Measurements from ENCODE around the gene NUTM2E. TPM values are rescaled to one million over a fixed set of nuclear protein-coding genes. Genes with fewer than 3 reads are reported as not detected.
"Not testable (repeated sequence)": the region's sequence is repeated elsewhere in the genome, so short reads cannot be mapped to it uniquely, and the experiment has no call there.

The NUTM2E gene
- total and polyA plus RNA-seq, 4 donors, result 0.31 to 1.1 (median 0.78) TPM

DNA sequence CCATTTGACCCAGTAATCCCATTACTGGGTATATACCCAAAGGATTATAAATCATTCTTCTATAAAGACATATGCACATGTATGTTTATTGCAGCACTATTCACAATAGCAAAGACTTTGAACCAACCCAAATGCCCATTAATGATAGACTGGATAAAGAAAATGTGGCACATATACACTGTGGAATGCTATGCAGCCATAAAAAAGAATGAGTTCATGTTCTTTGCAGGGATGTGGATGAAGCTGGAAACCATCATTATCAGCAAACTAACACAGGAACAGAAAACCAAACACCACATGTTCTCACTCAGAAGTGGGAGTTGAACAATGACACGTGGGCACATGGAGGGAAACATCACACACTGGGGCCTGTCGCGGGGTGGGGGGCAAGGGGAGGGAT lies 7.3 kb downstream of the NUTM2E start:
- not testable (repeated sequence) for H3K4me1 ChIP-seq (ENCODE audit: control insufficient read depth in 5 of 5, insufficient read depth in 5 of 5, low read length in 5 of 5); H3K27ac ChIP-seq (ENCODE audit: low read depth in 1 of 2, low read length in 1 of 2); H3K27me3 ChIP-seq (ENCODE audit: control insufficient read depth in 3 of 3, insufficient read depth in 3 of 3, low read length in 2 of 3); H3K4me3 ChIP-seq; H3K36me3 ChIP-seq (ENCODE audit: control insufficient read depth in 4 of 4, insufficient read depth in 4 of 4, low read length in 4 of 4); ATAC-seq (ENCODE audit: insufficient read depth, low FRiP score); DNase-seq; H3K9ac ChIP-seq (ENCODE audit: insufficient read depth in 1 of 2, low read length in 2 of 2); H3K9me3 ChIP-seq (ENCODE audit: control insufficient read depth in 4 of 4, insufficient read depth in 3 of 4, low read length in 3 of 4)
- WGBS, 2 donors, result 71 to 76% methylated on average over 3 of the region's 3 CpGs

DNA sequence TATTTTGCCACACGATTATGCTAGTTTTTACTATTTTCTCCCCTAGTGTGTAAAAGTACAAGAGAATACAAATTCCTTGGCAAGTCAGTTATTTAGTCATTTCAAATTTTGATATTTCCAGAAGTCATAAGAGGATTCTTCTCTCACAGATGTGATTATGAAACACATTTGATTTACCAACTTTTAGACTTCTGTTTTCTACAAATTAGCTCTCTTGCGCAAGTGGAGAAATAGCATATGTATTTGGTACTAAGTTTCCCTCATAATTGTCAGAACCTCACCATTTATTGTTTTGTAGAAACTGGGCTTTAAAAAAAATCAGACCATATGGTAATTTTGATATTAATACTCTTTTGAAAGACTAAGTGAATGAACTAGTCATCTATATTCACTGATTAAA lies 9.4 kb downstream of the NUTM2E start:
- not testable (repeated sequence) for ATAC-seq (ENCODE audit: insufficient read depth, low FRiP score)

DNA sequence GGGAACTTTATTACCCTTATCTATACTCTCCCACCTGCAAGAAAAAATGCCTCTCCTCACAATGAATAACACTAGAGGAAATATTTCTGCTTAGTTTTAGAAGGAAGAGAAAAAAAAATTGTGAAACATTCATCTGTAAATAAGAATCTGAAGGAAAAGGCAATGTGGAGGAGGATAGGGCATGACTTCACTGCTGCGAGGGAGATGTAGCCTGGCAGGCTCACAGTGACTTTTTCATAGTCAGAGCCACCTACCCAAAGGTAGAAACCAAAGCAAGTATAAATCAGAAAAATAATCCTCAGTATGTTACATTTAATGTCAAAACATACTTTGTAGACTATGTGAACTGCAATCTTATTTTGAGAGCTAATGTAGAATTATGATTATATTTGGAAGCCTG lies 10.4 kb downstream of the NUTM2E start:
- H3K36me3 ChIP-seq (ENCODE audit: control insufficient read depth in 4 of 4, insufficient read depth in 4 of 4, low read length in 4 of 4); H3K4me1 ChIP-seq (ENCODE audit: control insufficient read depth in 5 of 5, insufficient read depth in 5 of 5, low read length in 5 of 5): not testable (repeated sequence)

More for the DNA sequence above, 9.4 kb downstream of the NUTM2E start:
- H3K27ac ChIP-seq (ENCODE audit: low read depth in 1 of 2, low read length in 1 of 2); H3K9ac ChIP-seq (ENCODE audit: insufficient read depth in 1 of 2, low read length in 2 of 2); H3K36me3 ChIP-seq (ENCODE audit: control insufficient read depth in 4 of 4, insufficient read depth in 4 of 4, low read length in 4 of 4); H3K4me1 ChIP-seq (ENCODE audit: control insufficient read depth in 5 of 5, insufficient read depth in 5 of 5, low read length in 5 of 5); DNase-seq; H3K4me3 ChIP-seq; H3K9me3 ChIP-seq (ENCODE audit: control insufficient read depth in 4 of 4, insufficient read depth in 3 of 4, low read length in 3 of 4); H3K27me3 ChIP-seq (ENCODE audit: control insufficient read depth in 3 of 3, insufficient read depth in 3 of 3, low read length in 2 of 3): not testable (repeated sequence)
- whole genome bisulfite sequencing, 2 donors, result 39 to 100% methylated on average over 1 of the region's 2 CpGs

DNA sequence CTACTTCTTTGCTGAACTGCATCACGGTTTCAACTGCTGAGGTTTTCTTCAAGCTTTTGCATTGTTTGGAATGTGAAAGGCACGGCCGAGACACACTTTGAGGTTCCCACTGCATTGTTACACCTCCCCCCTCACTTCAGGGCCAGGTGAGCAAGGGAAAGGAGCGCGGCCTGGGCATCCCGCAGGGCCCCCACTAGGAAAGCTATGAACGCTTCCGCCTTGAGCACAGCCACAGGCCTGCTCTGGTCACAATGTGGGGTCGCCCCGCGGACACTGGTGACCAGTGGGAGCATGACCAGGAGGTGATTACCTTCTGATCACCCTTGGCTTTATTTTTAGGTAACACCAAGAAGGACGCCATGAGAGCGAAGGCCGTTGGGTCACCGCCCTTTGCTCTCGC lies 11.9 kb downstream of the NUTM2E start:
- H3K9me3 ChIP-seq (ENCODE audit: control insufficient read depth in 4 of 4, insufficient read depth in 3 of 4, low read length in 3 of 4); DNase-seq; H3K4me3 ChIP-seq; H3K27ac ChIP-seq (ENCODE audit: low read depth in 1 of 2, low read length in 1 of 2); H3K9ac ChIP-seq (ENCODE audit: insufficient read depth in 1 of 2, low read length in 2 of 2); H3K36me3 ChIP-seq (ENCODE audit: control insufficient read depth in 4 of 4, insufficient read depth in 4 of 4, low read length in 4 of 4); H3K27me3 ChIP-seq (ENCODE audit: control insufficient read depth in 3 of 3, insufficient read depth in 3 of 3, low read length in 2 of 3); ATAC-seq (ENCODE audit: insufficient read depth, low FRiP score); H3K4me1 ChIP-seq (ENCODE audit: control insufficient read depth in 5 of 5, insufficient read depth in 5 of 5, low read length in 5 of 5): not testable (repeated sequence)
- WGBS, 2 donors, result 83 to 91% methylated on average over 9 to 10 of the region's 16 CpGs

More for the DNA sequence above, 10.4 kb downstream of the NUTM2E start:
- not testable (repeated sequence) for H3K27ac ChIP-seq (ENCODE audit: low read depth in 1 of 2, low read length in 1 of 2); ATAC-seq (ENCODE audit: insufficient read depth, low FRiP score); DNase-seq; H3K9ac ChIP-seq (ENCODE audit: insufficient read depth in 1 of 2, low read length in 2 of 2); H3K4me3 ChIP-seq; H3K27me3 ChIP-seq (ENCODE audit: control insufficient read depth in 3 of 3, insufficient read depth in 3 of 3, low read length in 2 of 3); H3K9me3 ChIP-seq (ENCODE audit: control insufficient read depth in 4 of 4, insufficient read depth in 3 of 4, low read length in 3 of 4)
- WGBS, 2 donors, result 39 to 63% methylated on average over 1 of the region's 1 CpG

DNA sequence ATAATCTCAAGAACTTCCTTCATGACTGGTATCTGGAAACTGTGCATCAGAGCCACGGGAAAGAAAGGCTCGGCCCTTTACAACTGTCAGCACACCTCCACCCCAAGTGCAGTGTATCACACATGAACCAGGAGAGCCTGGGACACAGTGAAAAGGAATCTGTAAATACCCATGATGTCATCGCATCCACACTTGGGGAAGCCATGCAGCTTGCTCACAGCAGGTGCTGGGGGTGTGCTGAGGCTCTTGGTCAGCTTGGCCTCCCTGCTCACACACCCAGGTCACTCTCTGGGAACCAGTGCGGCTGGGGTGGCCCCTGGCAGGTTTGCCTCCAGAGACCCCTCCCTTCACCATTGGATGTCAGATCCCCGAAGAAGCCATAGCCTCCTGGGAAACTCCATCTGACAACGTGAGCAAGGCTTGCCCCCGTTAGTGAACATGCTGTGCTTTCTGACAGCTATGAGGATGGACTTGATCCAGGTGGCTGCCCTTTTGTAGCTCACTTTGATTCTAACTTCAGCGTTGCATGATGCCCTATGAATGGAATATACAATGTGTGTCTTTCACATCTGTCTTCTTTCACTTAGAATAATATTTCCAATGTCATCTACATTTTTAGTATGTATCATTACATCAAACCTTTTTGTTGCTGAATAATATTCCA lies 26.8 kb downstream of the NUTM2E start:
- not testable (repeated sequence) for H3K27me3 ChIP-seq (ENCODE audit: control insufficient read depth in 3 of 3, insufficient read depth in 3 of 3, low read length in 2 of 3); H3K9ac ChIP-seq (ENCODE audit: insufficient read depth in 1 of 2, low read length in 2 of 2); H3K4me3 ChIP-seq; DNase-seq; H3K36me3 ChIP-seq (ENCODE audit: control insufficient read depth in 4 of 4, insufficient read depth in 4 of 4, low read length in 4 of 4); H3K9me3 ChIP-seq (ENCODE audit: control insufficient read depth in 4 of 4, insufficient read depth in 3 of 4, low read length in 3 of 4); H3K27ac ChIP-seq (ENCODE audit: low read depth in 1 of 2, low read length in 1 of 2); ATAC-seq (ENCODE audit: insufficient read depth, low FRiP score); H3K4me1 ChIP-seq (ENCODE audit: control insufficient read depth in 5 of 5, insufficient read depth in 5 of 5, low read length in 5 of 5)
- WGBS, 2 donors, result 80 to 91% methylated on average over 6 to 7 of the region's 8 CpGs

DNA sequence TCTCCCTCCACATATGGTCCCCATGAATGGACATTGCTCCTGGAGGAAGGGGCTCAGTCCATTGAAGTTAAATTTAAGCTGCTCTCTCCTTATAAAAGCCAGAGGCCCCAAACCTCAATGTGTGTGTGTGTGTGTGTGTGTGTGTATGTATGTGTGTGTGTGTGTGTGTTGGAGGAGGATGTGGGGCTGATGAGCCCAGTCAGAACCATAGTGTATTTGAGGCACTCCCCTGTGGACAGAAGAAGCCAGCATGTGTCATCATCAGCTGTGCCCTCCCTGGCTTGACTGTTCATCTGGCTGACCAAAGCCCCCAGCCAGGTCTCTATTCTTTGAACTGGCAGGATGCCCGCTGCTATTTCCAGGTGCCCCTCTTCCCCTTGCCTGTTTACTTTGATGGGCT lies 35.7 kb downstream of the NUTM2E start:
- H3K27ac ChIP-seq (ENCODE audit: low read depth in 1 of 2, low read length in 1 of 2); H3K4me1 ChIP-seq (ENCODE audit: control insufficient read depth in 5 of 5, insufficient read depth in 5 of 5, low read length in 5 of 5); ATAC-seq (ENCODE audit: insufficient read depth, low FRiP score); H3K9ac ChIP-seq (ENCODE audit: insufficient read depth in 1 of 2, low read length in 2 of 2); H3K9me3 ChIP-seq (ENCODE audit: control insufficient read depth in 4 of 4, insufficient read depth in 3 of 4, low read length in 3 of 4); H3K36me3 ChIP-seq (ENCODE audit: control insufficient read depth in 4 of 4, insufficient read depth in 4 of 4, low read length in 4 of 4); H3K4me3 ChIP-seq; H3K27me3 ChIP-seq (ENCODE audit: control insufficient read depth in 3 of 3, insufficient read depth in 3 of 3, low read length in 2 of 3): not testable (repeated sequence)
- 80% methylated on average over 1 of the region's 1 CpG; no CpG with 5 or more reads in 1 of the 2 donors for WGBS, 2 donors
- DNase-seq, result peak in 1 of 3 donors; percentile 1

DNA sequence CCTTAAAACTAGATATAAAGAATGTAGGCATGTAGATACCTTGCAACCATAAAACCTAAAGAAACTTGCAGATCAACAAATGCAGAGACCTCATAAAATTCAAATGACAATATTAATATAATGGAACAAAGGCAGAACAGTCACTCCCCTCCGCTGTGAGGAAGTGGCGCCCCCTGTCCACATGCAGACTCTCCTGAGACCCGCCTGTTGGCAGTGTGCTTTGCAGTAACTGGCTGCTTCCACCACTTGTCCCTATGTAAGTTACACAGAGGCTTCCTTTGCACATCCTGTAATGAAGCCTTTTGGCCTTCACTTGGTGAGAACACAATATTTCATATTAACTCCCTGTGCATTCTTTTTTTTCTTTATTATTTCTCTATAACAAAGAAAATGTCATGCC lies 36.3 kb downstream of the NUTM2E start:
- not testable (repeated sequence) for H3K4me3 ChIP-seq; H3K9ac ChIP-seq (ENCODE audit: insufficient read depth in 1 of 2, low read length in 2 of 2); H3K4me1 ChIP-seq (ENCODE audit: control insufficient read depth in 5 of 5, insufficient read depth in 5 of 5, low read length in 5 of 5); H3K36me3 ChIP-seq (ENCODE audit: control insufficient read depth in 4 of 4, insufficient read depth in 4 of 4, low read length in 4 of 4); H3K27ac ChIP-seq (ENCODE audit: low read depth in 1 of 2, low read length in 1 of 2); ATAC-seq (ENCODE audit: insufficient read depth, low FRiP score); H3K27me3 ChIP-seq (ENCODE audit: control insufficient read depth in 3 of 3, insufficient read depth in 3 of 3, low read length in 2 of 3); H3K9me3 ChIP-seq (ENCODE audit: control insufficient read depth in 4 of 4, insufficient read depth in 3 of 4, low read length in 3 of 4)
- DNase-seq, result peak in 1 of 3 donors; percentile 4
- 23 to 51% methylated on average over 2 of the region's 3 CpGs for WGBS, 2 donors

DNA sequence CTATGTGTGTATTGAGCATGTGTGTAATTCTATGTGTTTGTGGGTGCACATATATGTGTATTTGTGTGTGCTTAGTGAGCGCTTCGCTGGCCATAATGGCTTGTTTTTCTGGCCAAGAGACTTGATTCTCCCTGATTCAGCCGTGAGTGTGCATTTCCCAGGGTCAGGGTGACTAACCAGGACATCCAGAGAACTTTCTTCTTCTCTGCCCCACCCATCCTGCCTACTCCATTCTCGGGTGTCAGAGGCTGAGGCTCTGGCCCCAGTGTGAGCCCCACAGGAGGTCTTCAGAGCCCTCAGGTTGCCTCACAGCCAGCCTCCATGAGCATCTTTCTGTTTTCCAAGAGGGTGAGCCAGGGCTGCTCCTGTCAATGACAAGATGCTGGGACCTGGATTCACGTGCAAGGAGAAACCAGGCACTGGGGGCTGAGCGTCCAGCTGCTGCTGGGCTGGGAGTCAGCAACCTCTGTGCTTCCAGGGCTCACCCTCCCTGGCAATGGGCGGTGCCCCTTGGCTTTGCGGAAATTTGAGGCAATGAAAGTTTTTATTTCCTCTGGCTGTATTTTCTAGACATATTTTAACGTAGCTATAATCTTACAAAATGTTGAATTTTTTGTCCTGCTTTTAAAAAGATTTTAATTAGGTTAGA lies 40.5 kb downstream of the NUTM2E start:
- H3K9me3 ChIP-seq (ENCODE audit: control insufficient read depth in 4 of 4, insufficient read depth in 3 of 4, low read length in 3 of 4); H3K36me3 ChIP-seq (ENCODE audit: control insufficient read depth in 4 of 4, insufficient read depth in 4 of 4, low read length in 4 of 4); H3K9ac ChIP-seq (ENCODE audit: insufficient read depth in 1 of 2, low read length in 2 of 2); ATAC-seq (ENCODE audit: insufficient read depth, low FRiP score); H3K4me3 ChIP-seq; H3K27ac ChIP-seq (ENCODE audit: low read depth in 1 of 2, low read length in 1 of 2); H3K27me3 ChIP-seq (ENCODE audit: control insufficient read depth in 3 of 3, insufficient read depth in 3 of 3, low read length in 2 of 3); H3K4me1 ChIP-seq (ENCODE audit: control insufficient read depth in 5 of 5, insufficient read depth in 5 of 5, low read length in 5 of 5); DNase-seq: not testable (repeated sequence)
- WGBS, 2 donors, result 84 to 90% methylated on average over 4 of the region's 9 CpGs
